Stomach (tissue), 9 donors: ENCODE measurements around the gene DTNBP1. TPM values are rescaled to one million over a fixed set of nuclear protein-coding genes. Genes with fewer than 3 reads are reported as not detected.

Source experiments
- DNase-seq, 2 donors: peaks; one replicate each; pipeline versions ENCODE4 v3.0.0 to v3.0.0-alpha.2; 2013 to 2019
- H3K27ac ChIP-seq, 5 donors: fragments of 200-600 bp in 4 of 5; sonication (generic) in 4 of 5; one replicate each; pipeline ENCODE4 v1.5.1; 2013 to 2019; ENCODE audit warnings: mild to moderate bottlenecking in 1 of 5, moderate library complexity in 1 of 5
- H3K27me3 ChIP-seq, 3 donors: fragments of 200-600 bp; sonication (generic); one replicate each; pipeline ENCODE4 v1.5.1; 2017 to 2019; ENCODE audit warnings: mixed run types in 1 of 3
- H3K36me3 ChIP-seq, 4 donors: fragments of 200-600 bp; sonication (generic); 1 replicate in 3 of 4; 2 replicates in 1 of 4; pipeline ENCODE4 v1.5.1; 2016 to 2019
- H3K4me1 ChIP-seq, 4 donors: fragments of 200-600 bp; sonication (generic); one replicate each; pipeline ENCODE4 v1.5.1; 2016 to 2019
- H3K4me3 ChIP-seq, 4 donors: fragments of 200-600 bp; sonication (generic) in 3 of 4; one replicate each; pipeline ENCODE4 v1.5.1; 2016 to 2019; ENCODE audit warnings: mild to moderate bottlenecking in 1 of 4
- H3K9me3 ChIP-seq, 4 donors: fragments of 200-600 bp; sonication (generic); one replicate each; pipeline ENCODE4 v1.5.1; 2016 to 2019
- EP300 ChIP-seq: sonication (generic); formaldehyde crosslinking; IDR thresholded peaks from one replicate; pipeline ENCODE4 v1.6.1; 2017; ENCODE audit warnings: antibody characterized with exemption
- POLR2A ChIP-seq, 4 donors: fragments of 450-650 bp; IDR thresholded peaks; one replicate each; pipeline ENCODE4 v1.6.1; 2016; ENCODE audit warnings: antibody characterized with exemption in 4 of 4, control low read depth in 2 of 4, mild to moderate bottlenecking in 1 of 4, moderate library complexity in 1 of 4
- POLR2AphosphoS5 ChIP-seq, 3 donors: sonication (generic); formaldehyde crosslinking; IDR thresholded peaks; one replicate each; pipeline ENCODE4 v1.6.1; 2016; ENCODE audit warnings: antibody characterized with exemption in 3 of 3
- WGBS, 5 donors: extraction: QIAGEN DNeasy Blood & Tissue Kit in 3 of 5; methylation state at CpG; one replicate each; pipeline versions ENCODE4 v1.1.5 to v1.1.7; 2013 to 2018; 5-methylcytosine and 5-hydroxymethylcytosine counted together
- intact Hi-C: fragments of 100-400 bp; cut with DNase I; formaldehyde crosslinking; loops from one replicate; pipeline ENCODE4 v1.15.1; 2023; ENCODE audit warnings: low total_unique reads
- polyA plus RNA-seq, 3 donors: library from polyadenylated mRNA; stranded (reverse); fragments of 200-250 nt; gene quantifications; one replicate each; pipeline ENCODE4 v1.2.3, GENCODE V29; 2013
- total RNA-seq, 5 donors: library from RNA; depleted of rRNA; stranded (reverse); fragments of >200 nt; gene quantifications; one replicate each; pipeline versions ENCODE4 v1.1.0 to v1.2.3, GENCODE V29; 2014 to 2016
- TF ChIP-seq, protein P1 (sequence below), 7 experiments: fragments of 450-650 bp in 4 of 7; fragments of 200-600 bp in 3 of 7; sonication (generic) in 3 of 7; IDR thresholded peaks; one replicate each; pipeline ENCODE4 v1.5.1; 2016 to 2019; ENCODE audit warnings: antibody characterized with exemption in 7 of 7, control low read depth in 2 of 7, mild to moderate bottlenecking in 1 of 7
- donor health status: healthy with polysubstance abuse.
- donor health status: Bipolar disorder and iron deficiency.
- donor health status: healthy.

Gene DTNBP1
- total and polyA plus RNA-seq, 8 donors = 4.1 to 68.7 (median 12.0) TPM

DNA sequence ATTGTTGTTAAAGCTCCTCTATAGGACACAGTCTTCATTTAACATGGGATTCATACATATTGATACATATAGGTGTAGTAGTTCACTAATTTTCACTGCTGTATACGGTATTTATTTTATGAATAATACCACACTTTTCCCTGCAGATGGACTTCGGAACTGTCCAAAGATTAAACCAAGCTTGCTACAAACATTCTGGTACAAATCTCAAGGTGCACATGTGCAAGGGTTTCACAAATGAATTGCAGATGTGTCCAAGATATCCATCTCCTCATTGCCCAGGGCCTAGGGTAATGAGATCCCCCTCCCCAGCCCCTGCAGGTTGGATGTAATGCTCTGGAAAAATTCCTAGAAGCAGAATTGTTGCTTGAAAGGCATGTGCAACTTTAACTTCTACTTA is 31.4 kb downstream of the DTNBP1 start:
- H3K4me1 ChIP-seq = peaks cover 0 to 20% (median 4%) of the 10 kb centered on the region in 4 donors
- no peaks in the 10 kb centered on the region for H3K27me3 ChIP-seq
- WGBS, 5 donors = 69 to 83% (median 76%) methylated on average over 2 of the region's 2 CpGs
- H3K27ac ChIP-seq = no peak overlapping the region
- no peak for DNase-seq
- TF ChIP-seq EP300 (no peak), POLR2A (IDR thresholded peaks at IDR 0.05) (no peak), POLR2AphosphoS5 (IDR thresholded peaks at IDR 0.05) (no peak)
- TF ChIP-seq, protein P1, sequence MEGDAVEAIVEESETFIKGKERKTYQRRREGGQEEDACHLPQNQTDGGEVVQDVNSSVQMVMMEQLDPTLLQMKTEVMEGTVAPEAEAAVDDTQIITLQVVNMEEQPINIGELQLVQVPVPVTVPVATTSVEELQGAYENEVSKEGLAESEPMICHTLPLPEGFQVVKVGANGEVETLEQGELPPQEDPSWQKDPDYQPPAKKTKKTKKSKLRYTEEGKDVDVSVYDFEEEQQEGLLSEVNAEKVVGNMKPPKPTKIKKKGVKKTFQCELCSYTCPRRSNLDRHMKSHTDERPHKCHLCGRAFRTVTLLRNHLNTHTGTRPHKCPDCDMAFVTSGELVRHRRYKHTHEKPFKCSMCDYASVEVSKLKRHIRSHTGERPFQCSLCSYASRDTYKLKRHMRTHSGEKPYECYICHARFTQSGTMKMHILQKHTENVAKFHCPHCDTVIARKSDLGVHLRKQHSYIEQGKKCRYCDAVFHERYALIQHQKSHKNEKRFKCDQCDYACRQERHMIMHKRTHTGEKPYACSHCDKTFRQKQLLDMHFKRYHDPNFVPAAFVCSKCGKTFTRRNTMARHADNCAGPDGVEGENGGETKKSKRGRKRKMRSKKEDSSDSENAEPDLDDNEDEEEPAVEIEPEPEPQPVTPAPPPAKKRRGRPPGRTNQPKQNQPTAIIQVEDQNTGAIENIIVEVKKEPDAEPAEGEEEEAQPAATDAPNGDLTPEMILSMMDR (IDR thresholded peaks at IDR 0.05) = no peak
- no peak overlapping the region for H3K4me3 ChIP-seq
- peaks cover 0 to 11% (median 7%) of the 10 kb centered on the region in 4 donors for H3K36me3 ChIP-seq
- intact Hi-C loops = no loop called here
- no peaks in the 10 kb centered on the region for H3K9me3 ChIP-seq

DNA sequence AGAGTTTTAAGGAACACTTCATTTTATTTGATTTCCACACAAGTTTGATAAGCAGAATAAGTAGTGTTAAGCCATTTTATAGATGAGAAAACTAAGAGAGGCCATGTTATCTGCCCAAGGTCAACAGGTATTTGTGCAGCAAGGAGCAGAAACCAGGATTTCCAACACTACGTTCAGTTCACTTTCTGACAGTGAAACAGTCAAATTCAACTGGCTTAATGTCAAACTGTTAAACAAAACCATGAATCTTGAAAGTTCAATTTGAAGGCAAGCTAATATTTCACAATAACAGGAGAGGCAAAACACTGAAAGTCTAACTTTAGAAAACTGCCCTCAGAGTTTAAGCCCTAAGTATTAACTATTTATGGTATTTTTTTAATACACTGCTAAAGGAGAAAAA is 32.6 kb downstream of the DTNBP1 start:
- TF ChIP-seq, protein P1 (IDR thresholded peaks at IDR 0.05) = no peak
- TF ChIP-seq EP300 (no peak), POLR2AphosphoS5 (IDR thresholded peaks at IDR 0.05) (no peak), POLR2A (IDR thresholded peaks at IDR 0.05) (no peak)
- WGBS, 5 donors = 36 to 80% (median 63%) methylated on average over 1 of the region's 1 CpG
- H3K27me3 ChIP-seq = no peaks in the 10 kb centered on the region
- no peak overlapping the region for H3K27ac ChIP-seq
- no peaks in the 10 kb centered on the region for H3K9me3 ChIP-seq
- peaks cover 0 to 6% (median 5%) of the 10 kb centered on the region in 4 donors for H3K36me3 ChIP-seq
- H3K4me3 ChIP-seq = no peak overlapping the region
- no peak for DNase-seq
- H3K4me1 ChIP-seq = peaks cover 0 to 20% (median 4%) of the 10 kb centered on the region in 4 donors
- intact Hi-C loops = no loop called here

DNA sequence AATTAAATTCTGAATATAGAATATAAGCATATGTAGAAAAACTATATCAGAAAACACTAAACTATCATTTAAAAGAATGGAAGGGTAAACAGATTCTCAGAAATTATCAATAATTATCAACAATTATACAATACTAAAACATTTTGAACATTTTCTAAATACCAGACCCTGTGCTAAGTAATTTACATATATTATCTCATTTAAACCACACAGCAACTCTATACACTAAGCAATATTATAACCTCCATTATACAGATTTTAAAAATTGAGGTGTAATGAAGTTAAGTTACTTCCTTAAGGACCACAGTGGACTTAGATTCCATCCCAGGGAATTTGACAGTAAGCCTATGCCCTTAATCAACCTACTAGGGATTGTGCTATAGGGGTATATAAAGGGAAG is 33.3 kb downstream of the DTNBP1 start:
- peaks cover 0 to 6% (median 5%) of the 10 kb centered on the region in 4 donors for H3K36me3 ChIP-seq
- peaks cover 0 to 20% (median 4%) of the 10 kb centered on the region in 4 donors for H3K4me1 ChIP-seq
- no peak overlapping the region for H3K4me3 ChIP-seq
- no peak for DNase-seq
- intact Hi-C loops = loop anchor here (10.0 kb wide), 1 partner anchor 125 kb away; no protein-coding TSS in a partner anchor
- no peaks in the 10 kb centered on the region for H3K9me3 ChIP-seq
- TF ChIP-seq, protein P1 (IDR thresholded peaks at IDR 0.05) = no peak
- TF ChIP-seq EP300 (no peak), POLR2AphosphoS5 (IDR thresholded peaks at IDR 0.05) (no peak), POLR2A (IDR thresholded peaks at IDR 0.05) (no peak)
- H3K27me3 ChIP-seq = no peaks in the 10 kb centered on the region
- no peak overlapping the region for H3K27ac ChIP-seq

DNA sequence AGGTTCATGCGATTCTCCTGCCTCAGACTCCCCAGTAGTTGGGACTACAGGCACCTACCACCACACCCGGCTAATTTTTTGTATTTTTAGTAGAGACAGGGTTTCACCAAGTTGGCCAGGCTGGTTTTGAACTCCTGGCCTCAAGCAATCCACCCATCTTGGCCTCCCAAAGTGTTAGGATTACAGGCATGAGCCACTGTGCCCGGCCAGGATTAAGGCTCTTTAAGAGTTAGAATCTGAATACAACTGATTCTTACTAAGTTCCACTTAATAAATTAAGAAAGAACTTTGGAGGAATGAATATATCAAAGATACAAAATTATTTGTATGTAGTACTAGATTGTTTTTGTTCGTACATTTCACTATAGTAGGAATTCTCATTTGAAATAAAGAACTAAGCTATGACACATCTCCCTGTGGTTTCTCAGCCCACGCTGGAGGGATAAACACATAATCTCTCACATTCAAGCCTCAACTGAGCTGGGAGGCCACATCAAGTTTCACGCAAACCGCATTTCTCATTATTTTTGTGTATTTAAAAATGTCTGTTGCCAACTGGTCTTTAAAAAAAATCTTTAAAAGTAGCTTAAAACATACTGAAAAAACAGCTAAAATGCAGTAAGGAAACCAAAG is 34.2 kb downstream of the DTNBP1 start:
- DNase-seq = peak in 1 of 2 donors; percentile 26
- Histone ChIP-seq H3K36me3 (peaks cover 0 to 6% (median 5%) of the 10 kb centered on the region in 4 donors), H3K9me3 (no peaks in the 10 kb centered on the region), H3K27ac (peak overlapping the region in 2 of 5 donors; percentile 49), H3K4me1 (peaks cover 0 to 24% (median 5%) of the 10 kb centered on the region in 4 donors), H3K4me3 (no peak overlapping the region), H3K27me3 (no peaks in the 10 kb centered on the region)
- intact Hi-C loops = loop anchor here (10.0 kb wide), 1 partner anchor 124 kb away; no protein-coding TSS in a partner anchor
- 68 to 82% (median 77%) methylated on average over 7 of the region's 7 CpGs for WGBS, 5 donors
- TF ChIP-seq, protein P1 (IDR thresholded peaks at IDR 0.05) = no peak
- no peak for TF ChIP-seq POLR2AphosphoS5 (IDR thresholded peaks at IDR 0.05)
- no peak for TF ChIP-seq POLR2A (IDR thresholded peaks at IDR 0.05)
- TF ChIP-seq EP300 = no peak
